GM23338 (cell line): ENCODE data around the gene ZNF831. TPM values are rescaled to one million over a fixed set of nuclear protein-coding genes. Genes with fewer than 3 reads are reported as not detected.

ENCODE experiments used
- ATAC-seq: fragments of 200-7000 bp; cut with Tn5 transposase; 3 replicates; pipeline ENCODE4 v1.9.1; 2020
- DNase-seq: peaks from one replicate; pipeline ENCODE4 v3.0.0-alpha.2; 2015; ENCODE audit warnings: low spot score
- H2AFZ ChIP-seq: fragments of 200-600 bp; sonication (generic); 2 replicates; pipeline ENCODE4 v1.8.0; 2016; ENCODE audit warnings: antibody characterized with exemption, mild to moderate bottlenecking, moderate library complexity
- H3F3A ChIP-seq: fragments of 200-600 bp; sonication (generic); replicated peaks from 2 replicates; pipeline ENCODE4 v1.8.0; 2017; ENCODE audit warnings: antibody characterized with exemption, mixed run types, low read depth
- H3K27ac ChIP-seq: fragments of 200-600 bp; sonication (generic); 2 replicates; pipeline ENCODE4 v1.6.1; 2016; ENCODE audit warnings: low read depth
- H3K27me3 ChIP-seq: fragments of 200-600 bp; sonication (generic); 2 replicates; pipeline ENCODE4 v1.8.0; 2016; ENCODE audit warnings: mild to moderate bottlenecking, mixed run types, moderate library complexity; ENCODE audit not compliant: insufficient read depth
- H3K36me3 ChIP-seq: fragments of 200-600 bp; sonication (generic); 2 replicates; pipeline ENCODE4 v1.8.0; 2016; ENCODE audit warnings: mild to moderate bottlenecking; ENCODE audit not compliant: insufficient read depth
- H3K4me1 ChIP-seq: fragments of 200-600 bp; sonication (generic); 2 replicates; pipeline ENCODE4 v1.8.0; 2016; ENCODE audit warnings: mild to moderate bottlenecking, moderate library complexity; ENCODE audit not compliant: insufficient read depth
- H3K4me2 ChIP-seq: fragments of 200-600 bp; sonication (generic); 2 replicates; pipeline ENCODE4 v1.7.1; 2017; ENCODE audit warnings: mixed run types
- H3K4me3 ChIP-seq: fragments of 200-600 bp; sonication (generic); 2 replicates; pipeline ENCODE4 v1.6.1; 2016; ENCODE audit warnings: mixed run types
- H3K79me2 ChIP-seq: fragments of 200-600 bp; sonication (generic); replicated peaks from 2 replicates; pipeline ENCODE4 v1.8.0; 2017; ENCODE audit warnings: mild to moderate bottlenecking; ENCODE audit not compliant: insufficient read depth
- H3K9me2 ChIP-seq: fragments of 200-600 bp; sonication (generic); 2 replicates; pipeline ENCODE4 v1.8.0; 2017; ENCODE audit not compliant: insufficient read depth
- H4K20me1 ChIP-seq: fragments of 200-600 bp; sonication (generic); replicated peaks from 2 replicates; pipeline ENCODE4 v1.8.0; 2017; ENCODE audit warnings: mild to moderate bottlenecking; ENCODE audit not compliant: insufficient read depth
- H3K27ac Mint-ChIP-seq: 2 replicates; pipeline ENCODE4 v1.8.0; 2020; ENCODE audit warnings: inconsistent platforms, mild to moderate bottlenecking, moderate library complexity, mixed read lengths
- H3K27me3 Mint-ChIP-seq: 3 replicates; pipeline ENCODE4 v1.8.0; 2022; ENCODE audit warnings: low read depth, mild to moderate bottlenecking, moderate library complexity, mixed read lengths, inconsistent platforms; ENCODE audit not compliant: insufficient read depth, poor library complexity
- H3K36me3 Mint-ChIP-seq: 3 replicates; pipeline ENCODE4 v1.8.0; 2021; ENCODE audit warnings: low read depth, mild to moderate bottlenecking, inconsistent platforms, moderate library complexity, mixed read lengths
- H3K4me1 Mint-ChIP-seq: 3 replicates; pipeline ENCODE4 v1.8.0; 2020; ENCODE audit warnings: mild to moderate bottlenecking, inconsistent platforms, mixed read lengths
- H3K4me3 Mint-ChIP-seq: 3 replicates; pipeline ENCODE4 v1.8.0; 2021; ENCODE audit warnings: moderate library complexity, mild to moderate bottlenecking, inconsistent platforms, mixed read lengths
- H3K9me3 Mint-ChIP-seq: 3 replicates; pipeline ENCODE4 v1.8.0; 2020; ENCODE audit warnings: moderate library complexity, mild to moderate bottlenecking, inconsistent platforms, mixed read lengths
- CREB1 ChIP-seq: fragments of 250-450 bp; sonication (Bioruptor Pico); IDR thresholded peaks from 2 replicates; pipeline ENCODE4 v1.5.0; 2020; ENCODE audit warnings: low read depth, mild to moderate bottlenecking, moderate library complexity
- ETS1 ChIP-seq: IDR thresholded peaks from 2 replicates; pipeline ENCODE4 v1.6.1; 2016; ENCODE audit warnings: antibody characterized with exemption
- EZH2 ChIP-seq: fragments of 200-600 bp; sonication (generic); IDR thresholded peaks from one replicate; pipeline ENCODE4 v1.8.0; 2017; ENCODE audit warnings: antibody characterized with exemption, mild to moderate bottlenecking, low read depth; ENCODE audit not compliant: unreplicated experiment
- EZH2phosphoT487 ChIP-seq: fragments of 200-600 bp; sonication (generic); IDR thresholded peaks from one replicate; pipeline ENCODE4 v1.8.1; 2018; ENCODE audit warnings: antibody characterized with exemption; ENCODE audit not compliant: unreplicated experiment
- JUNB ChIP-seq: IDR thresholded peaks from one replicate; pipeline ENCODE4 v1.6.1; 2016; ENCODE audit warnings: antibody characterized with exemption; ENCODE audit not compliant: unreplicated experiment
- POLR2AphosphoS5 ChIP-seq: IDR thresholded peaks from 2 replicates; pipeline ENCODE4 v1.6.1; 2016; ENCODE audit warnings: antibody characterized with exemption, low read depth
- ZNF114 ChIP-seq: fragments of 250-450 bp; sonication (Bioruptor Pico); IDR thresholded peaks from 2 replicates; pipeline ENCODE4 v1.5.0; 2020; ENCODE audit warnings: mild to moderate bottlenecking, moderate library complexity
- ZNF331 ChIP-seq: fragments of 250-450 bp; sonication (Bioruptor Pico); IDR thresholded peaks from 2 replicates; pipeline ENCODE4 v1.5.0; 2020; ENCODE audit warnings: low read depth, mild to moderate bottlenecking, moderate library complexity
- polyA plus RNA-seq: library from polyadenylated mRNA; unstranded; fragments of >200 nt; fragmentation: Nextera tagmentation; extraction: Ambion mirVana; gene quantifications from 2 replicates; pipeline ENCODE4 v1.2.1, GENCODE V29; 2016
- total RNA-seq: library from RNA; depleted of rRNA; stranded (reverse); fragments of >200 nt; shearing (Covaris generic); gene quantifications from 2 replicates; pipeline ENCODE4 v1.2.3, GENCODE V29; 2014
- TF ChIP-seq, protein P1 (sequence below): fragments of 250-450 bp; sonication (Bioruptor Pico); IDR thresholded peaks from 2 replicates; pipeline ENCODE4 v1.5.0; 2020; ENCODE audit warnings: mild to moderate bottlenecking, moderate library complexity

Gene ZNF831
- total and polyA plus RNA-seq, 2 experiments from 2014 or later, result not detected

DNA sequence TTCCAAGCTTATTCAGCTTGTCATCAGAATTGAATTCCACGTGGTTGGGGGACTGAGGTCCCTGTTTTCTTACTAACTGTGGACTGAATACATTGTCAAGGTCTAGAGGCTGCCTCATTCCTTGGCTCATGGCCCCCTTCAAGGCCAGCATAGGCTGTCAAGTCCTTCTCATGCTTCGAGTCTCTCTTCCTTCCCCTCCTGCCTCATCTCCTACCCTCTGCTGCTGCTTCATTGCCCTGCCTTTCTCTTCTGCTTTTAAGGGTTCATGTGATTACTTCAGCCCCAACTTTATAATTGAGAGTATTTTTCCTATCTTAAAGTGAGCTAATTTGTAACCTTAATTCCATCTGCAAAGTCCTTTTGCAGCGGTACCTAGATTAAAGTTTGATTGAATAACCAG, 27.6 kb upstream of the ZNF831 start (continued):
- TF ChIP-seq EZH2 (no peak), ZNF114 (CRISPR knock-in tag) (no peak), CREB1 (CRISPR knock-in tag) (no peak), ZNF331 (no peak), ETS1 (no peak)

DNA sequence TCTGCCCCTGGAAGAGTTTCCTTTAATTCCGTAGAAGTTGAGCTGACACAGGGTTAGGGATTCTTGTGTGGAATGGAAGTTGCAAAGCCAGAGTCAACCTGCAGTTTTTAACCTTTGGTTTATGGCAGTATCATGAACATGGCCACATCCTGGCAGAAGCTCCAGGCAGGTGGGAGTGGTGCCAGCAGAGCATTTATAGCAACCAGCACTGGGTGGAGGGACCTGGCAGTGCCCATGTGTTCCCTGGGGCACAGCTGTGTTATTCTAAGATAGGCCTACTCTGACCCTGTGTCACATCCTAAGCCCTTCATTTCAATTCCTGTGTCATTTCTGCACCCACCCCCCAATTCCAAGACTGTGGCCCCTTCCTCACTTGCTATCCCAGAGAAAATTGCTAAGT, 26.1 kb upstream of the ZNF831 start:
- Histone ChIP-seq H3K9me2 (0 out of 2 replicates have a peak, but pooled peaks cover 4% of the 10 kb centered on the region), H3K36me3 (peaks cover 3% of the 10 kb centered on the region; the same call in 1 of the 2 replicates), H3F3A (no peaks in the 10 kb centered on the region), H2AFZ (no peak overlapping the region), H3K27ac (no peak overlapping the region), H3K4me3 (no peak overlapping the region), H3K4me1 (no peaks in the 10 kb centered on the region), H3K79me2 (no peaks in the 10 kb centered on the region), H4K20me1 (no peaks in the 10 kb centered on the region), H3K4me2 (no peak overlapping the region), H3K27me3 (no peaks in the 10 kb centered on the region)
- TF ChIP-seq ETS1 (no peak), POLR2AphosphoS5 (no peak), EZH2phosphoT487 (no peak), CREB1 (CRISPR knock-in tag) (no peak), JUNB (no peak), EZH2 (no peak)
- TF ChIP-seq, protein P1, sequence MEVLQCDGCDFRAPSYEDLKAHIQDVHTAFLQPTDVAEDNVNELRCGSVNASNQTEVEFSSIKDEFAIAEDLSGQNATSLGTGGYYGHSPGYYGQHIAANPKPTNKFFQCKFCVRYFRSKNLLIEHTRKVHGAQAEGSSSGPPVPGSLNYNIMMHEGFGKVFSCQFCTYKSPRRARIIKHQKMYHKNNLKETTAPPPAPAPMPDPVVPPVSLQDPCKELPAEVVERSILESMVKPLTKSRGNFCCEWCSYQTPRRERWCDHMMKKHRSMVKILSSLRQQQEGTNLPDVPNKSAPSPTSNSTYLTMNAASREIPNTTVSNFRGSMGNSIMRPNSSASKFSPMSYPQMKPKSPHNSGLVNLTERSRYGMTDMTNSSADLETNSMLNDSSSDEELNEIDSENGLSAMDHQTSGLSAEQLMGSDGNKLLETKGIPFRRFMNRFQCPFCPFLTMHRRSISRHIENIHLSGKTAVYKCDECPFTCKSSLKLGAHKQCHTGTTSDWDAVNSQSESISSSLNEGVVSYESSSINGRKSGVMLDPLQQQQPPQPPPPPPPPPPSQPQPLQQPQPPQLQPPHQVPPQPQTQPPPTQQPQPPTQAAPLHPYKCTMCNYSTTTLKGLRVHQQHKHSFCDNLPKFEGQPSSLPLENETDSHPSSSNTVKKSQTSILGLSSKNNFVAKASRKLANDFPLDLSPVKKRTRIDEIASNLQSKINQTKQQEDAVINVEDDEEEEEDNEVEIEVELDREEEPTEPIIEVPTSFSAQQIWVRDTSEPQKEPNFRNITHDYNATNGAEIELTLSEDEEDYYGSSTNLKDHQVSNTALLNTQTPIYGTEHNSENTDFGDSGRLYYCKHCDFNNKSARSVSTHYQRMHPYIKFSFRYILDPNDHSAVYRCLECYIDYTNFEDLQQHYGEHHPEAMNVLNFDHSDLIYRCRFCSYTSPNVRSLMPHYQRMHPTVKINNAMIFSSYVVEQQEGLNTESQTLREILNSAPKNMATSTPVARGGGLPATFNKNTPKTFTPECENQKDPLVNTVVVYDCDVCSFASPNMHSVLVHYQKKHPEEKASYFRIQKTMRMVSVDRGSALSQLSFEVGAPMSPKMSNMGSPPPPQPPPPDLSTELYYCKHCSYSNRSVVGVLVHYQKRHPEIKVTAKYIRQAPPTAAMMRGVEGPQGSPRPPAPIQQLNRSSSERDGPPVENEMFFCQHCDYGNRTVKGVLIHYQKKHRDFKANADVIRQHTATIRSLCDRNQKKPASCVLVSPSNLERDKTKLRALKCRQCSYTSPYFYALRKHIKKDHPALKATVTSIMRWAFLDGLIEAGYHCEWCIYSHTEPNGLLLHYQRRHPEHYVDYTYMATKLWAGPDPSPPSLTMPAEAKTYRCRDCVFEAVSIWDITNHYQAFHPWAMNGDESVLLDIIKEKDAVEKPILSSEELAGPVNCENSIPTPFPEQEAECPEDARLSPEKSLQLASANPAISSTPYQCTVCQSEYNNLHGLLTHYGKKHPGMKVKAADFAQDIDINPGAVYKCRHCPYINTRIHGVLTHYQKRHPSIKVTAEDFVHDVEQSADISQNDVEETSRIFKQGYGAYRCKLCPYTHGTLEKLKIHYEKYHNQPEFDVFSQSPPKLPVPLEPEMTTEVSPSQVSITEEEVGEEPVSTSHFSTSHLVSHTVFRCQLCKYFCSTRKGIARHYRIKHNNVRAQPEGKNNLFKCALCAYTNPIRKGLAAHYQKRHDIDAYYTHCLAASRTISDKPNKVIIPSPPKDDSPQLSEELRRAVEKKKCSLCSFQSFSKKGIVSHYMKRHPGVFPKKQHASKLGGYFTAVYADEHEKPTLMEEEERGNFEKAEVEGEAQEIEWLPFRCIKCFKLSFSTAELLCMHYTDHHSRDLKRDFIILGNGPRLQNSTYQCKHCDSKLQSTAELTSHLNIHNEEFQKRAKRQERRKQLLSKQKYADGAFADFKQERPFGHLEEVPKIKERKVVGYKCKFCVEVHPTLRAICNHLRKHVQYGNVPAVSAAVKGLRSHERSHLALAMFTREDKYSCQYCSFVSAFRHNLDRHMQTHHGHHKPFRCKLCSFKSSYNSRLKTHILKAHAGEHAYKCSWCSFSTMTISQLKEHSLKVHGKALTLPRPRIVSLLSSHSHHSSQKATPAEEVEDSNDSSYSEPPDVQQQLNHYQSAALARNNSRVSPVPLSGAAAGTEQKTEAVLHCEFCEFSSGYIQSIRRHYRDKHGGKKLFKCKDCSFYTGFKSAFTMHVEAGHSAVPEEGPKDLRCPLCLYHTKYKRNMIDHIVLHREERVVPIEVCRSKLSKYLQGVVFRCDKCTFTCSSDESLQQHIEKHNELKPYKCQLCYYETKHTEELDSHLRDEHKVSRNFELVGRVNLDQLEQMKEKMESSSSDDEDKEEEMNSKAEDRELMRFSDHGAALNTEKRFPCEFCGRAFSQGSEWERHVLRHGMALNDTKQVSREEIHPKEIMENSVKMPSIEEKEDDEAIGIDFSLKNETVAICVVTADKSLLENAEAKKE, result no peak
- H3K36me3 Mint-ChIP-seq, result peaks cover 12% of the 10 kb centered on the region
- no peak overlapping the region for H3K4me3 Mint-ChIP-seq
- ATAC-seq (no peak), DNase-seq (no peak)
- no peaks in the 10 kb centered on the region for H3K4me1 Mint-ChIP-seq
- no peak overlapping the region for H3K27ac Mint-ChIP-seq
- H3K27me3 Mint-ChIP-seq, result no peaks in the 10 kb centered on the region
- peaks cover 48% of the 10 kb centered on the region for H3K9me3 Mint-ChIP-seq
